Thymus (tissue), 11 donors: Measurements from ENCODE around the gene CORO1C. TPM values are rescaled to one million over a fixed set of nuclear protein-coding genes. Genes with fewer than 3 reads are reported as not detected.

Experiments used
- DNase-seq, 9 donors: peaks; one replicate each; pipeline ENCODE4 v3.0.0-alpha.2; 2013; ENCODE audit warnings: low spot score in 9 of 9, low read depth in 6 of 9, missing footprints in 1 of 9
- H3K27ac ChIP-seq, 2 donors: one replicate each; pipeline ENCODE4 v1.5.1; 2013; ENCODE audit warnings: control low read depth in 1 of 2, low read depth in 1 of 2, low read length in 1 of 2, mild to moderate bottlenecking in 1 of 2, moderate library complexity in 1 of 2
- H3K27me3 ChIP-seq, 2 donors: one replicate each; pipeline ENCODE4 v1.5.1; 2013; ENCODE audit warnings: low read length in 1 of 2; ENCODE audit not compliant: control insufficient read depth in 2 of 2, insufficient read depth in 1 of 2
- H3K36me3 ChIP-seq, 2 donors: one replicate each; pipeline ENCODE4 v1.5.1; 2013; ENCODE audit warnings: low read length in 1 of 2, mild to moderate bottlenecking in 1 of 2, moderate library complexity in 1 of 2; ENCODE audit not compliant: control insufficient read depth in 2 of 2, insufficient read depth in 2 of 2
- H3K4me1 ChIP-seq, 2 donors: one replicate each; pipeline ENCODE4 v1.5.1; 2013; ENCODE audit warnings: low read length in 2 of 2; ENCODE audit not compliant: control insufficient read depth in 2 of 2, insufficient read depth in 2 of 2
- H3K4me3 ChIP-seq, 2 donors: one replicate each; pipeline ENCODE4 v1.5.1; 2013; ENCODE audit warnings: low read length in 2 of 2, control low read depth in 1 of 2, mild to moderate bottlenecking in 1 of 2
- H3K9me3 ChIP-seq, 2 donors: one replicate each; pipeline ENCODE4 v1.5.1; 2013; ENCODE audit warnings: low read length in 1 of 2, mild to moderate bottlenecking in 1 of 2; ENCODE audit not compliant: control insufficient read depth in 2 of 2, insufficient read depth in 1 of 2
- WGBS: extraction: QIAGEN DNeasy Blood & Tissue Kit; methylation state at CpG from one replicate; pipeline ENCODE4 v1.1.7; 2013; 5-methylcytosine and 5-hydroxymethylcytosine counted together
- polyA plus RNA-seq: library from polyadenylated mRNA; stranded (reverse); fragments of 200-250 nt; gene quantifications from one replicate; pipeline ENCODE4 v1.2.3, GENCODE V29; 2013
- total RNA-seq: library from RNA; stranded (reverse); fragments of 120-200 nt; gene quantifications from one replicate; pipeline ENCODE4 v1.2.4, GENCODE V29; 2013
- donor health status: healthy.

CORO1C gene
- total and polyA plus RNA-seq, 2 donors = 24.6 to 35.4 TPM

DNA sequence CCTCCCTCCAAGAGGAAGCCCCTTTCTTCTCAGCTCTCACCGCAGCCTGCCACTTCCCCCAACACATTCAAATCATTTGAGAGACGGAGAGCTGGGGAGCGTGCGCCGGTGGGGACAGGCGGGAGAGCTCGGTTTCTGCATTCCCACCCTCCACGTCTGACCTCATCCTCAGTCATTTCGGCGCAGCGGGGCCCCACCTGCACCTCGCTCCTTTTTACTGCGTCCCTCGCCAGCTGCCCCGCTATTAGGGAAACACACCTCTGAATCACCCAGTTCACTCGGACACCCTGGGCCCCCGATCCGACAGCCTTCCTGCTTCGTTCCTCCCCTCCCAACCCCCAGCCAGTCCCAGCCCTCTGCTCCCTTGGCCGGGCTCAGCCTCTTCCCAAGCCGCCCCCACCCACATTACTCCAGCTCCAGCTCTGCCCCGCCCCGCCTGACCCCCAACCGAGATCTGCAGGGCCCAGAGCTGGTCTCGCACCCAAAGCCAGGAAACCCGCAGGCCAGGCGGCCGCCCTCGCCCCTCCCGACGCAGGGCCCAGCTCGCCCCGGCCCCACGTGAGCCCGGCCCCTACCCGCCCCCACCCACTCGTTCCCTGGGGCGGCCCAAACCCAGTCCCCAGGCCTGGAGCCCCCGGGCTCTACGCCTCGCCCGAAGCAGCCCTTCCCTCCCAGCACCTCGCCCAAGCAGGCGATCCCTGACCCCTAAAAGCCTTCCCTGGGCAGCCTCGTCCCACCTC, 783 bp downstream of the CORO1C start:
- Histone ChIP-seq H3K27me3 (peaks cover 0 to 6% of the 10 kb centered on the region in 2 donors), H3K36me3 (no peaks in the 10 kb centered on the region), H3K9me3 (peaks cover 0 to 5% of the 10 kb centered on the region in 2 donors), H3K4me3 (peak overlapping the region; percentile 65 to 83), H3K4me1 (peaks cover 11 to 21% of the 10 kb centered on the region in 2 donors), H3K27ac (peak overlapping the region; percentile 63 to 87)
- WGBS = under 1% methylated on average over 45 of the region's 45 CpGs
- DNase-seq = peak in 7 of 9 donors; percentile 26 to 72 (median 42)

GRCh38 chr12:108729612-108730364, 1.5 kb downstream of the CORO1C start:
- DNase-seq = no peak
- no peaks in the 10 kb centered on the region for H3K36me3 ChIP-seq
- 19% methylated on average over 15 of the region's 15 CpGs for whole genome bisulfite sequencing
- H3K9me3 ChIP-seq = peaks cover 0 to 5% of the 10 kb centered on the region in 2 donors
- peaks cover 0 to 6% of the 10 kb centered on the region in 2 donors for H3K27me3 ChIP-seq
- H3K4me1 ChIP-seq = peaks cover 15 to 21% of the 10 kb centered on the region in 2 donors
- H3K4me3 ChIP-seq = peak overlapping the region; percentile 65 to 83
- peak overlapping the region; percentile 6 to 67 for H3K27ac ChIP-seq

- no peak overlapping the region for H3K27ac ChIP-seq
- 87% methylated on average over 9 of the region's 9 CpGs for WGBS
- H3K27me3 ChIP-seq = peaks cover 0 to 6% of the 10 kb centered on the region in 2 donors
- peaks cover 0 to 5% of the 10 kb centered on the region in 2 donors for H3K9me3 ChIP-seq
- H3K36me3 ChIP-seq = no peaks in the 10 kb centered on the region
- peaks cover 19 to 21% of the 10 kb centered on the region in 2 donors for H3K4me1 ChIP-seq
- no peak for DNase-seq
- H3K4me3 ChIP-seq = peak overlapping the region in 1 of 2 donors; percentile 83
Measured at GRCh38 chr12:108728820-108729611, 2.3 kb downstream of the CORO1C start.

DNA sequence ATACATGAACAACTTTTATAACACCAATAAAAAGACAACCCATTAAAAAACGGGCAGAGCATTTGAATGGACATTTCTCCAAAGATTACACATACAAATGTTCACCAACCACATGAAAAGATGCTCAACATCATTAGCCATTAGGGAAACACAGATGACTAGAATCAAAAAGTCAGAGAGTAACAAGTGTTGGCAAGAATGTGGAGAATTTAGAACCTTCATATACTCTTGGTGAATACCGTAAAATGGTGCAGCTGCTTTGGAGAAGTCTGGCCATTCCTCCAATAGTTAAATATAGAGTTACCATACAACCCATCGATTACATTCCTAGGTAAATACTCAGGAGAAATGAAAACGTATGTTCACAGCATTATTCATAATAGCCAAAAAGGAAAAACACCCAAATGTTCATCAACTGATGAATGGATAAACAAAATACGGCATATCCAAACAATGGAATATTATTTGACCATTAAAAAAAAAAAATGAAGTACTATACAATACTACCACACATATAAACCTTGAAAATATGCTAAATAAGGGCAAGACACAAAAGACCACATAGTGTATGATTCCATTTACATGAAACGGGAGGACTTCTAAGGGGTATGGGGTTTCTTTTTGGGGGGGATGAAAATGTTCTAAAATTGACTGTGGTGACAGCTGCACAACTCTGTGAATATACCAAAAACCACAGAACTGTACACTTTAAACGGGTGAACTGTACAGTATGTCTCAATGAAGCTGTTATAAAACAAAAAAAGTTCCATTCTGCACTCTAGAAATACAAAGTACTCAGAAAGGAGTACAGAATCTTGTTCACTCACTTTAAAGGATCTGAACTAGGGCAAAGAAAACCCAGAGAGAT, 3.2 kb downstream of the CORO1C start:
- DNase-seq = peak in 7 of 9 donors; percentile 9 to 81 (median 55)
- H3K4me3 ChIP-seq = no peak overlapping the region
- H3K9me3 ChIP-seq = peaks cover 0 to 5% of the 10 kb centered on the region in 2 donors
- H3K27ac ChIP-seq = no peak overlapping the region
- H3K27me3 ChIP-seq = peaks cover 0 to 6% of the 10 kb centered on the region in 2 donors
- peaks cover 21% of the 10 kb centered on the region in 2 donors for H3K4me1 ChIP-seq
- 71% methylated on average over 7 of the region's 7 CpGs for WGBS
- H3K36me3 ChIP-seq = no peaks in the 10 kb centered on the region

DNA sequence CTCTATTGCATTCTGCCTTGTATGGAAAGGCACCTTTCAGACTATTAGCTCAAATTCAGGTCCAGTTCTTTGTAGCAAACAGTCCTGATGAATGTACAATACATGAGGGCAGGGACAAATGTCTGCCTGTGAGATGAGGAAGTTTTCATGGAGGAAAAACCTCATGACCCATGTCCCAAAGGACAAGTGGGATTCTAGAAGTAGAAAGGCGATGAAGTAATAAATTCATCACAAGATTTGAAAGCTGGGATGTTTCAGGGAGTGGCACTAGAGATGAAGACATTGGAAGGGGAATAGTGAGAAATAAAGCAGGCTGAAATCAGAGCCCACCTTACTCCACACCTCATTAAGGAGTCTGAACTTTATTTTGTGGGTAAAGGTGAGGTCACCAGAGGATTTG, 4.2 kb downstream of the CORO1C start:
- H3K27ac ChIP-seq = no peak overlapping the region
- H3K4me1 ChIP-seq = peaks cover 21 to 22% of the 10 kb centered on the region in 2 donors
- H3K9me3 ChIP-seq = peaks cover 0 to 4% of the 10 kb centered on the region in 2 donors
- WGBS = 100% methylated on average over 1 of the region's 1 CpG
- H3K4me3 ChIP-seq = no peak overlapping the region
- peaks cover 0 to 5% of the 10 kb centered on the region in 2 donors for H3K27me3 ChIP-seq
- DNase-seq = no peak
- H3K36me3 ChIP-seq = no peaks in the 10 kb centered on the region

- H3K27ac ChIP-seq = no peak overlapping the region
- no peak overlapping the region for H3K4me3 ChIP-seq
- H3K9me3 ChIP-seq = no peaks in the 10 kb centered on the region
- no peaks in the 10 kb centered on the region for H3K27me3 ChIP-seq
- H3K4me1 ChIP-seq = peaks cover 6 to 21% of the 10 kb centered on the region in 2 donors
- DNase-seq = no peak
- H3K36me3 ChIP-seq = no peaks in the 10 kb centered on the region
Measured at GRCh38 chr12:108724890-108725151, 6.5 kb downstream of the CORO1C start.

DNA sequence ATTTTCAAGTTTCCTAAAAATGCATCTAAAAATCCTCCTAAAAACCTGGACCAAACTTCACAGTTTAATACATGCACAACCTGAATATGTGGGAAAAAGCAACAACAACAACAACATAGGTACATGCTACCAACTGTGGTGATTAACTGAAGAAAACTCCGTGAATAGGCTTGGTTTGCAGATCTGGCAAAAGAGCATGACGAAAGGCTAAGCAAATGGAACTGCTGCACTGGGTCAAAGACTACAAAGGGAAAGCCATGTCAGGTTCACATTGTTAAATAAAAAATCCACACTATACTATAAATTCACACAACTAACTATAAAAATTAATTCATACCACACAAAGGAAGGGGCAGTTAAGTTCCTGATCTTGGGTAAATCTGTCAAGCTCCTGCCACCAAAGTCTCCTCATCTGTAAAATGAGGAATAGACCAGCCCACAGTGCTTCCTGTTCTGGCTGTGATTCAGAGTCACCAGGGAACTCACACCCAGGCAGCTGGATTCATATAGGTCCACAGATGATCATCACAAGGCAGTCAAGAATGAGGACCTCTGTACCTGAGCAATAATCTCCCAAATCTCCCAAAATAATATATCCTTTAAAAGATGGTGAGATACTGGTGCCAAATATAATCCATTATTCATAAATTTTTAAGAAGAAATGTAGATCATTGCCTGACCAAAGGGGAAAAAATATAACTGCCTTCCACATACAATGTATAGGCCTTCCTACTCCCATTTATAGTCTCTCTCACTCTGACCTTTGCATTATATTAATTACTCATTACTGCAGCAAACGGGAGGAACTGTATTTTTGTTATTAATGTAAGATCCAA, 7.0 kb downstream of the CORO1C start:
- H3K9me3 ChIP-seq = no peaks in the 10 kb centered on the region
- H3K4me1 ChIP-seq = peaks cover 3 to 19% of the 10 kb centered on the region in 2 donors
- no peak for DNase-seq
- H3K27me3 ChIP-seq = no peaks in the 10 kb centered on the region
- no peak overlapping the region for H3K27ac ChIP-seq
- no peak overlapping the region for H3K4me3 ChIP-seq
- no peaks in the 10 kb centered on the region for H3K36me3 ChIP-seq
- 92% methylated on average over 3 of the region's 3 CpGs for WGBS
